MCF 10A (cell line): ENCODE measurements around the gene GPS2. TPM values are rescaled to one million over a fixed set of nuclear protein-coding genes. Genes with fewer than 3 reads are reported as not detected.

Experiments used
- BruUV-seq: library from RNA; stranded (reverse); fragments of 400-500 nt; replicated peaks from 2 replicates; lab custom pipeline; 2021; lab: Mats Ljungman, UMichigan
- CTCF ChIA-PET: fragments of 300-600 bp; sonication (Branson Sonifier 250); formaldehyde crosslinking; extraction: SDS; loops from one replicate; lab custom pipeline; 2021; ENCODE audit warnings: antibody characterized with exemption, inconsistent platforms; lab: Yijun Ruan, JAX
- POLR2A ChIA-PET: fragments of 300-600, 350-650 bp; sonication (Branson Sonifier 250); formaldehyde crosslinking; extraction: SDS; loops from one replicate; lab custom pipeline; 2020; ENCODE audit warnings: antibody characterized with exemption, inconsistent platforms; lab: Yijun Ruan, JAX
- DNase-seq: peaks from one replicate; pipeline ENCODE4 v3.0.0-alpha.2; 2018; ENCODE audit not compliant: unreplicated experiment
- H3K27ac Mint-ChIP-seq: one replicate; pipeline ENCODE4 v1.8.0; 2022; ENCODE audit warnings: mild to moderate bottlenecking, low read depth, mixed read lengths; ENCODE audit not compliant: unreplicated experiment
- H3K27me3 Mint-ChIP-seq: one replicate; pipeline ENCODE4 v1.8.0; 2022; ENCODE audit warnings: mixed read lengths; ENCODE audit not compliant: insufficient read depth, unreplicated experiment
- H3K36me3 Mint-ChIP-seq: one replicate; pipeline ENCODE4 v1.8.0; 2022; ENCODE audit warnings: mild to moderate bottlenecking, moderate library complexity, mixed read lengths; ENCODE audit not compliant: insufficient read depth, unreplicated experiment
- H3K4me1 Mint-ChIP-seq: one replicate; pipeline ENCODE4 v1.8.0; 2022; ENCODE audit warnings: mixed read lengths; ENCODE audit not compliant: insufficient read depth, unreplicated experiment
- H3K4me3 Mint-ChIP-seq: one replicate; pipeline ENCODE4 v1.8.0; 2022; ENCODE audit warnings: mild to moderate bottlenecking, moderate library complexity, mixed read lengths; ENCODE audit not compliant: unreplicated experiment
- H3K9me3 Mint-ChIP-seq: one replicate; pipeline ENCODE4 v1.8.0; 2022; ENCODE audit warnings: mixed read lengths; ENCODE audit not compliant: unreplicated experiment
- CTCF ChIP-seq: fragments of 200-600 bp; IDR thresholded peaks from one replicate; pipeline ENCODE4 v1.8.0; 2022; ENCODE audit warnings: antibody characterized with exemption, mild to moderate bottlenecking; ENCODE audit not compliant: unreplicated experiment
- intact Hi-C: fragments of 100-400 bp; cut with micrococcal nuclease; formaldehyde crosslinking; loops from 2 replicates; pipeline ENCODE4 v1.14.1; 2022
- total RNA-seq: library from RNA; stranded (reverse); gene quantifications from 2 replicates; pipeline ENCODE4 v1.2.3, GENCODE V29; 2022

The GPS2 gene
- total RNA-seq, 1 experiment from 2014 or later: 49.8 TPM

- H3K9me3 Mint-ChIP-seq: no peaks in the 10 kb centered on the region
These were observed 9.9 kb upstream of the GPS2 start for GRCh38 chr17:7325031-7325528.

GRCh38 chr17:7324438-7324779 lies 9.2 kb upstream of the GPS2 start:
- no TSS peak for BruUV-seq
- intact Hi-C loops: no loop called here
- H3K9me3 Mint-ChIP-seq: no peaks in the 10 kb centered on the region

More at GRCh38 chr17:7325031-7325528, 9.9 kb upstream of the GPS2 start:
- no peak for DNase-seq
- Mint-ChIP-seq H3K27ac (no peak overlapping the region), H3K4me3 (no peak overlapping the region), H3K27me3 (no peaks in the 10 kb centered on the region), H3K36me3 (peaks cover 59% of the 10 kb centered on the region), H3K4me1 (peaks cover 15% of the 10 kb centered on the region)
- TF ChIP-seq CTCF: no peak
- CTCF ChIA-PET: interaction anchor here (0.6 to 1.6 kb wide), 6 partner anchors 11 to 266 kb away, joined by 3 to 5 read pairs (median 3); no protein-coding TSS in a partner anchor
- intact Hi-C loops: no loop called here
- POLR2A ChIA-PET: interaction anchor here (2.5 kb wide), 1 partner anchor 10 kb away, joined by 8 read pairs; the partner anchor contains the start of gene GPS2
- no TSS peak for BruUV-seq

GRCh38 chr17:7323731-7324437 lies 8.7 kb upstream of the GPS2 start:
- H3K9me3 Mint-ChIP-seq: no peaks in the 10 kb centered on the region
- H3K4me3 Mint-ChIP-seq: no peak overlapping the region
- no TSS peak for BruUV-seq
- peak; percentile 42 for DNase-seq
- intact Hi-C loops: no loop called here
- POLR2A ChIA-PET: interaction anchor here (2.5 kb wide), 1 partner anchor 9 kb away, joined by 8 read pairs; the partner anchor contains the start of gene GPS2
- H3K36me3 Mint-ChIP-seq: peaks cover 69% of the 10 kb centered on the region
- peak; percentile 77 for TF ChIP-seq CTCF
- H3K27ac Mint-ChIP-seq: no peak overlapping the region
- H3K4me1 Mint-ChIP-seq: peaks cover 14% of the 10 kb centered on the region
- no peaks in the 10 kb centered on the region for H3K27me3 Mint-ChIP-seq
- CTCF ChIA-PET: interaction anchor here (0.6 to 1.6 kb wide), 5 partner anchors 10 to 838 kb away, joined by 3 to 4 read pairs (median 3); no protein-coding TSS in a partner anchor

More at GRCh38 chr17:7324438-7324779, 9.2 kb upstream of the GPS2 start:
- Mint-ChIP-seq H3K36me3 (peaks cover 66% of the 10 kb centered on the region), H3K4me1 (peaks cover 15% of the 10 kb centered on the region), H3K27me3 (no peaks in the 10 kb centered on the region), H3K4me3 (no peak overlapping the region), H3K27ac (no peak overlapping the region)
- TF ChIP-seq CTCF: no peak
- DNase-seq: no peak
- ChIA-PET POLR2A (interaction anchor here (2.5 kb wide), 1 partner anchor 9 kb away, joined by 8 read pairs; the partner anchor contains the start of gene GPS2), CTCF (interaction anchor here (0.6 to 1.6 kb wide), 7 partner anchors 10 to 308 kb away, joined by 3 to 5 read pairs (median 3); no protein-coding TSS in a partner anchor)

GRCh38 chr17:7322520-7323194 lies 7.5 kb upstream of the GPS2 start:
- CTCF ChIA-PET: interaction anchor here (0.9 kb wide), 1 partner anchor 23 kb away, joined by 3 read pairs; no protein-coding TSS in a partner anchor
- TF ChIP-seq CTCF: no peak
- DNase-seq: no peak
- Mint-ChIP-seq H3K27me3 (no peaks in the 10 kb centered on the region), H3K36me3 (peaks cover 81% of the 10 kb centered on the region), H3K4me1 (peaks cover 1% of the 10 kb centered on the region), H3K9me3 (no peaks in the 10 kb centered on the region), H3K27ac (no peak overlapping the region), H3K4me3 (no peak overlapping the region)
- intact Hi-C loops: no loop called here
- POLR2A ChIA-PET: no interaction called here
- no TSS peak for BruUV-seq
